Measurements from ENCODE around the gene SNF8.

DNA sequence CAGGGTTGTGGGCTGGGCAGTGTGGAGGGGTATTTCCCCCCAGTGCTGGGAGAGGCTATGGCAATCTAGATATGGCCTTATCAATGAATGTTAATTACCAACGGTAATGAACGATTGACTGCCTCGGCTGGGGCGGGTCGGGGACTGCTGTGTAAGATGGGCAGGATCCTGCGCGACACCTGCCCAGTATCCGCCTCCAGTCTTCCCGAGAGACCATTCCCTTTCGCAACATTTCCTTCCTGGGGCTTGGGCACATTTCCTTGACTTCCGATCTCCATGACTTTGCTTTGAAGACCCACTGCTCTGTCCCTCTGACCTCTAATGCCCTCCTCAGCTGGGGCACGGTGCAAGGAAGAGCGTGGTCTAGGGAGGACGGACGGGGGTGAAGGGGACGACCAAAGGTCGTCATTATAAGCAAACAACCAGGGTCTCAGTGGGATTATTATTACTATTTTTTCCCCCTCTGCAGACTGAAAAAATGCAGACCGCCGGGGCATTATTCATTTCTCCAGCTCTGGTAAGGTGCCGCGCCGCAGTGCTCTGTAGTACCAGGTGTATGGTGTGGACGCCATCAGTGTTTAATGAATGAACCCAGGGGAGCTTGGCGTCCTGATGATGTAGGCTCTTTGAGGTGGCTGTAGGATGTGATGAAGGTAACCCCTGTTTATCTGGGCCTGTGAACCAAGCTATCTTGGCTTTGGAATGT lies 51.5 kb downstream of the SNF8 start:
- TF ChIP-seq ZFP30 (CRISPR knock-in tag; IDR thresholded peaks at IDR 0.05) (no peak), RARB (CRISPR knock-in tag; IDR thresholded peaks at IDR 0.05) (no peak), ZNF8 (CRISPR knock-in tag; IDR thresholded peaks at IDR 0.05) (no peak), ZNF565 (CRISPR knock-in tag; conservative IDR thresholded peaks at IDR 0.05; ENCODE audit: low read depth) (no peak), CSDC2 (CRISPR knock-in tag; IDR thresholded peaks at IDR 0.05) (no peak), OSR1 (CRISPR knock-in tag; IDR thresholded peaks at IDR 0.05) (no peak), ESRRG (CRISPR knock-in tag; IDR thresholded peaks at IDR 0.05) (no peak), ZFP3 (CRISPR knock-in tag; IDR thresholded peaks at IDR 0.05) (no peak), ZNF70 (CRISPR knock-in tag; IDR thresholded peaks at IDR 0.05) (no peak), TOX (CRISPR knock-in tag; IDR thresholded peaks at IDR 0.05; ENCODE audit: borderline replicate concordance) (no peak), ISL1 (CRISPR knock-in tag; IDR thresholded peaks at IDR 0.05) (no peak)
- TF ChIP-seq, protein P1, sequence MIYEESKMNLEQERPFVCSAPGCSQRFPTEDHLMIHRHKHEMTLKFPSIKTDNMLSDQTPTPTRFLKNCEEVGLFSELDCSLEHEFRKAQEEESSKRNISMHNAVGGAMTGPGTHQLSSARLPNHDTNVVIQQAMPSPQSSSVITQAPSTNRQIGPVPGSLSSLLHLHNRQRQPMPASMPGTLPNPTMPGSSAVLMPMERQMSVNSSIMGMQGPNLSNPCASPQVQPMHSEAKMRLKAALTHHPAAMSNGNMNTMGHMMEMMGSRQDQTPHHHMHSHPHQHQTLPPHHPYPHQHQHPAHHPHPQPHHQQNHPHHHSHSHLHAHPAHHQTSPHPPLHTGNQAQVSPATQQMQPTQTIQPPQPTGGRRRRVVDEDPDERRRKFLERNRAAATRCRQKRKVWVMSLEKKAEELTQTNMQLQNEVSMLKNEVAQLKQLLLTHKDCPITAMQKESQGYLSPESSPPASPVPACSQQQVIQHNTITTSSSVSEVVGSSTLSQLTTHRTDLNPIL (CRISPR knock-in tag; IDR thresholded peaks at IDR 0.05; ENCODE audit: low read depth) = no peak
- TF ChIP-seq, protein P2, sequence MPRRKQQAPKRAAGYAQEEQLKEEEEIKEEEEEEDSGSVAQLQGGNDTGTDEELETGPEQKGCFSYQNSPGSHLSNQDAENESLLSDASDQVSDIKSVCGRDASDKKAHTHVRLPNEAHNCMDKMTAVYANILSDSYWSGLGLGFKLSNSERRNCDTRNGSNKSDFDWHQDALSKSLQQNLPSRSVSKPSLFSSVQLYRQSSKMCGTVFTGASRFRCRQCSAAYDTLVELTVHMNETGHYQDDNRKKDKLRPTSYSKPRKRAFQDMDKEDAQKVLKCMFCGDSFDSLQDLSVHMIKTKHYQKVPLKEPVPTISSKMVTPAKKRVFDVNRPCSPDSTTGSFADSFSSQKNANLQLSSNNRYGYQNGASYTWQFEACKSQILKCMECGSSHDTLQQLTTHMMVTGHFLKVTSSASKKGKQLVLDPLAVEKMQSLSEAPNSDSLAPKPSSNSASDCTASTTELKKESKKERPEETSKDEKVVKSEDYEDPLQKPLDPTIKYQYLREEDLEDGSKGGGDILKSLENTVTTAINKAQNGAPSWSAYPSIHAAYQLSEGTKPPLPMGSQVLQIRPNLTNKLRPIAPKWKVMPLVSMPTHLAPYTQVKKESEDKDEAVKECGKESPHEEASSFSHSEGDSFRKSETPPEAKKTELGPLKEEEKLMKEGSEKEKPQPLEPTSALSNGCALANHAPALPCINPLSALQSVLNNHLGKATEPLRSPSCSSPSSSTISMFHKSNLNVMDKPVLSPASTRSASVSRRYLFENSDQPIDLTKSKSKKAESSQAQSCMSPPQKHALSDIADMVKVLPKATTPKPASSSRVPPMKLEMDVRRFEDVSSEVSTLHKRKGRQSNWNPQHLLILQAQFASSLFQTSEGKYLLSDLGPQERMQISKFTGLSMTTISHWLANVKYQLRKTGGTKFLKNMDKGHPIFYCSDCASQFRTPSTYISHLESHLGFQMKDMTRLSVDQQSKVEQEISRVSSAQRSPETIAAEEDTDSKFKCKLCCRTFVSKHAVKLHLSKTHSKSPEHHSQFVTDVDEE (CRISPR knock-in tag; IDR thresholded peaks at IDR 0.05) = no peak

Data from SK-N-SH treated with all-trans-retinoic acid at 6 μM for 48 hours (cell line).